Stimulated activated CD4-positive, alpha-beta T cell treated with anti-CD3 and anti-CD28 coated beads, Interleukin-15, amount 100 ng/mL, for 1 hour (primary cell): ENCODE measurements around the gene OR8K3.

ENCODE experiments used
- DNase-seq, 2 donors: peaks; one replicate each; pipeline ENCODE4 v3.0.0-alpha.2; 2020; ENCODE audit warnings: low read depth in 1 of 2, low spot score in 1 of 2

The OR8K3 gene

GRCh38 chr11:56314844-56315243 lies at the start of gene OR8K3:
OR8K3 (plus strand) TSS chr11:56315144; CDS start chr11:56318307, 3,163 bp downstream.
- no peak for DNase-seq

- no peak for DNase-seq
Observed at GRCh38 chr11:56271092-56271491, 43.9 kb upstream of the OR8K3 start.

- no peak for DNase-seq
Observed at GRCh38 chr11:56273854-56274253, 41.1 kb upstream of the OR8K3 start, which contains the start of gene OR5T1. OR5T1 (plus strand) TSS chr11:56274154; CDS start chr11:56275639, 1,485 bp downstream.

GRCh38 chr11:56292154-56292553 lies 22.8 kb upstream of the OR8K3 start, which contains the start of gene OR8H1:
OR8H1 (minus strand) TSS chr11:56292254; CDS start chr11:56291062, 1,192 bp downstream.
- no peak for DNase-seq

GRCh38 chr11:56296898-56297297 lies 18.0 kb upstream of the OR8K3 start:
- DNase-seq = no peak

- no peak for DNase-seq
Observed at GRCh38 chr11:56307836-56308235, 7.1 kb upstream of the OR8K3 start.

GRCh38 chr11:56331861-56332491 lies 17.0 kb downstream of the OR8K3 start:
- no peak for DNase-seq

GRCh38 chr11:56333156-56333555 lies 18.2 kb downstream of the OR8K3 start:
- DNase-seq = no peak

- no peak for DNase-seq
Observed at GRCh38 chr11:56340289-56340688, 25.3 kb downstream of the OR8K3 start.

- no peak for DNase-seq
Observed at GRCh38 chr11:56345739-56346138, 30.8 kb downstream of the OR8K3 start, which contains the start of gene OR8K1. OR8K1 (plus strand) TSS chr11:56346039; CDS start chr11:56346039, 0 bp downstream.

- no peak for DNase-seq
Observed at GRCh38 chr11:56353991-56354390, 39.0 kb downstream of the OR8K3 start, which contains the start of gene OR8J1. OR8J1 (plus strand) TSS chr11:56354291; CDS start chr11:56360247, 5,956 bp downstream.
